Right ventricle myocardium inferior (tissue), 1 donor: ENCODE results near the gene CSAD. TPM values are rescaled to one million over a fixed set of nuclear protein-coding genes. Genes with fewer than 3 reads are reported as not detected.
A peak's percentile ranks its signal among the peaks of the same experiment; 100 is the strongest.
"Not testable (repeated sequence)": the region's sequence is repeated elsewhere in the genome, so short reads cannot be mapped to it uniquely, and the experiment has no call there.

Experiments
- ATAC-seq: fragments of 200-7000 bp; cut with Tn5 transposase; one replicate; pipeline ENCODE4 v1.9.1; 2020; ENCODE audit warnings: mild to moderate bottlenecking, moderate library complexity
- DNase-seq: peaks from one replicate; pipeline ENCODE4 v3.0.0; 2021; ENCODE audit errors: missing footprints
- intact Hi-C: fragments of 100-400 bp; cut with DNase I; formaldehyde crosslinking; loops from one replicate; pipeline ENCODE4 v1.11.0; 2022
- total RNA-seq: library from RNA; stranded (reverse); fragmentation: NEBNext Ultra II Directional; extraction: Animal tissue kit (Norgen Biotek cat#: 25700); gene quantifications from one replicate; pipeline ENCODE4 v1.2.1, GENCODE V29; 2021
- donor health status: DM: no; HTN: yes; CAD: no; lungs with severe emphysema.

Gene CSAD
- total RNA-seq, 1 donor from 2014 or later = 10.8 TPM

DNA sequence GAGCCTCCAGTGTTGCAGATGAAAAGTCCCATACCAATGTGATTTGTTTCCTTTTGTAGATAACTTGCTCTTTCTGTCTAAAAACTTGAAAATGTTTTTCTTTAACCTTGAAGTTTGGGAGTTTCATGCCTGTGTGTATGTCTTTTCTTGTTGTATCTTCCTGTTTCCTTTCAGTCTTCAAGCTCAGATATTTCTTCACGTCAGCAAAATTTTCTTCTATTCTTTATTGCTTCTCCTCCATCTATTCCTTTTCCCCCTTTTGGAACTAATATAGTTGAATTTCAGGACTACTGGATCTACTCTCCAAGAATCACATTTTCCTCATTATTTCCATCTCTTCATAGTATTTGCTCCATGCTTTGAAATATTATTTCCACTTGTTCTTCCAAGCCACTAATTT lies 53.6 kb downstream of the CSAD start:
- intact Hi-C loops = no loop called here
- DNase-seq = no peak
- no peak for ATAC-seq

DNA sequence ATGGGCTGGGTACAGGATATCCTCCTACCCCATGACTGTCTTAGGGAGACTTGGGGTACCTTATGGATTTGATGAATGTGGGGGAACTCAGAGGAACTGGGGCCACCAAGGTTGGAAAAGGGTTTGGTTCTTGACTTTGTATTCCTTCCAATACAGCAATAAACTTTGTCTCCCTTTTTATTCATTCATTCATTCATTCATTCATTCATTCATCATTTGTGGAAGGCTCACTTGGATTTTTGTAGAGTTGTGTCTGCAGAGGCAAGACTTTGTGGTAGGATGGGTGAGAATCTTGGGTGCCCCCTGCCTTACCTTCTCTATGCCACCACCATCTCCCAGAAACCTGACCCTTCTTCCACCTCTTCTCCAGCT lies 56.4 kb downstream of the CSAD start:
- no peak for ATAC-seq
- no peak for DNase-seq
- intact Hi-C loops = no loop called here

DNA sequence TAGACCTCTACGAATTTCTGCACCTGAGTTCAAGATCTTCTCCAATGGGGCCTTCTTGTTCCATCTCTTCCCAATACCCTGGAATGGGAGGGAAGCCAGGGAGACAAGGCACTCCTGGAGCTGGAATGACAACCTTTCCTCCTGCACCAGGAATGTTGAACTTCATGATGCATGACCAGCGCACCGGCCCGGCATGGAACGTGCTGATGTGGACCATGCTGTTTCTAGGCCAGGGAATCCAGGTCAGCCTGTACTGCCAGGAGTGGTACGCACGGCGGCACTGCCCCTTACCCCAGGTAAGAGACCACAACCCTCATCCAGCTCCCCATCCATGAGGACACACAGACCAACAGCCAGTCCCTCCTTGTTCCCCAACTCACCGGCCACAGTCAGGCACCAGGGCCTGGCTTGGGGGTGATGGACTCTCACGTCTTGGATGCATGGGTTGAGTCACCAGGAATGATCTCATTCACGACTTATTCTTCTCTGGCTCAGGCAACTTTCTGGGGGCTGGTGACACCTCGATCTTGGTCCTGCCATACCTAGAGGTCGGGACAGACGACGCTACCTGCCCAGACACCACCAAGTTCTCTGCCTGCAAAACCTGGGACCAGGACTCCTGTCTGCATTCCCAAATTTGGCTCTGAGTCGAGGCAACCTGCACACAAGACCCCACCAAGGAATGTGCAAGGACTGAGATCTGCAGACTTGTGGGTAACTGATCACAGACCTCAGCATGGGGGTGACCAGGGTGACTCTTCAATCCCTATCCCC lies 57.0 kb downstream of the CSAD start:
- ATAC-seq (no peak), DNase-seq (no peak)
- intact Hi-C loops = no loop called here

DNA sequence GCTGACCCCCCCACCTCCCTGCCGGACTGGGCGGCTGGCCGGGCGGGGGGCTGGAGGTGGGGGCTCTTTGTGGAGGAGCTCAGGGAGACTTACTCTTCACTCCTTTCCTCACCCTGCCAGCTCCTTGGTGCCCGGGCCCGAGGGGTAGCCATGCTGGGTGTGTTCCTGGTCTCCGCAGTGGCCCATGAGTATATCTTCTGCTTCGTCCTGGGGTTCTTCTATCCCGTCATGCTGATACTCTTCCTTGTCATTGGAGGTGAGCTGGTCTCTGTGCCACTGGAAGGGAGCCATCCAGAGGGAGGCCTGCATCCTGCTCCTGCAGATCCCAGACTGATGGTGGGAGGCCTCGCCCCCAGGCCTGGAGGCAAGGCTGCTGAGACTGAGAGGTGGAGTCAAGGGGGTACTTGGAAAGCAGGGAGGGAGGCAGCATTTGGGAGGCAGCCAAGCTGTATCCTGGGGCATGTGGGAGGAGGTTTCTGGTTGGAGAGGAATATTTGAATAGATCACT lies 57.7 kb downstream of the CSAD start:
- no peak for DNase-seq
- intact Hi-C loops = no loop called here
- no peak for ATAC-seq

DNA sequence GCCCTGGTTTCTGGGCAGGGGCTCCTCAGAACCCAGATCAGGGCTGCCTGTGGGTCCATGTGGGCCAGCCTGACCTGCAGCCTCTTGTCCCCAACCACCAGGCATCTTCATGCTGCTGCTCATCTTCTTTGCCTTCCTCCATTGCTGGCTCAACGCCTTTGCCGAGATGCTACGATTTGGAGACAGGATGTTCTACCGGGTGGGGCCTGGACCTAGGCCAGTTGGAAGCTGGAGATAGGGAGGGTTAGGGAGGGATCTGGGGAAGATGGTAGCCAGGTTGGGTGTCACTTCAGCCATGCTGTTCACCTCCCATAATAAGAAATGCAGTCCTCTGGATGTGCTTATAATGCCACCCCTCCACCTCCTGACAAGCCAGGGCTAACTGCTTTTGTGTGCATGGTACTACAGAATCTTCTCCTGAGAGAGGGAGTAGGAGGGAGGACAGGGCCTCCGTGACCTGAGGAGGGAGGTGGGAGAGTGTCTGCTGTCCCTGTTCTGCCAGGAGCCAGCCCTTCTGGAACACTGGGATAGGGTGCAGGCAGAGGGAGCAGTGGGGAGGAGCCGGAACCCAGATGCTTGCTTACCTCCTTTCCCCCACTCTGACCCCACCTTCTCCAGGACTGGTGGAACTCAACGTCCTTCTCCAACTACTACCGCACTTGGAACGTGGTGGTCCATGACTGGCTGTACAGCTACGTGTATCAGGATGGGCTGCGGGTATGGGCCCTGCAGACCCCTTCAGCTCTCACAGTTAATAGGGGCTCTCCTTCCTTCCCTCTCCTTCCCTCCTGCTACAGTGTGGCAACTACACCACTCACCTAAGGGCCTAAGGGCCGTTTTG lies 59.8 kb downstream of the CSAD start:
- intact Hi-C loops = no loop called here
- DNase-seq (no peak), ATAC-seq (no peak)

DNA sequence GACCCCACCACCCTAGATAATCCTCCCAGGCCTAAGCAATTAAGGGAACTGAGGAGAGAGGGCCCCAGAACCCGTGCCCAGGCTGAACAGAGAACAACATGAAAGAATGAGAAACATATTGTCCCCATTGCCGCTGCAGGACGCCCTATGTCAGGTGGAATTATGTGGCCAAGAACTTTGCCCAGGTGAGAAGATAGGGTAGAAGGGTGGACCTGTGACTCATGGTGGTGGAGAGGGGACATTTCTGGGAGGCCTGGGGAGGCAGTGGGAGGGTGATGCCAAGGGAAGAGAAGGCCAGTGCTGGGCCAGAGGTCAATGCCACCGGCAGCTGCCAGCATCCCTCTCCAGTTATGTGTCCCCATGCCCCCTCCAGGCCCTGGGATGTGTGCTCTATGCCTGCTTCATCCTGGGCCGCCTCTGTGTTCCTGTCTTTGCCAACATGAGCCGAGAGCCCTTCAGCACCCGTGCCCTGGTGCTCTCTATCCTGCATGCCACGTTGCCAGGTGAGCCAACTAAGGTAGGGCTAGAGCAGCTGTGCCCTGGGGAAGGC lies 61.9 kb downstream of the CSAD start:
- ATAC-seq = no peak
- DNase-seq = no peak
- intact Hi-C loops = no loop called here

DNA sequence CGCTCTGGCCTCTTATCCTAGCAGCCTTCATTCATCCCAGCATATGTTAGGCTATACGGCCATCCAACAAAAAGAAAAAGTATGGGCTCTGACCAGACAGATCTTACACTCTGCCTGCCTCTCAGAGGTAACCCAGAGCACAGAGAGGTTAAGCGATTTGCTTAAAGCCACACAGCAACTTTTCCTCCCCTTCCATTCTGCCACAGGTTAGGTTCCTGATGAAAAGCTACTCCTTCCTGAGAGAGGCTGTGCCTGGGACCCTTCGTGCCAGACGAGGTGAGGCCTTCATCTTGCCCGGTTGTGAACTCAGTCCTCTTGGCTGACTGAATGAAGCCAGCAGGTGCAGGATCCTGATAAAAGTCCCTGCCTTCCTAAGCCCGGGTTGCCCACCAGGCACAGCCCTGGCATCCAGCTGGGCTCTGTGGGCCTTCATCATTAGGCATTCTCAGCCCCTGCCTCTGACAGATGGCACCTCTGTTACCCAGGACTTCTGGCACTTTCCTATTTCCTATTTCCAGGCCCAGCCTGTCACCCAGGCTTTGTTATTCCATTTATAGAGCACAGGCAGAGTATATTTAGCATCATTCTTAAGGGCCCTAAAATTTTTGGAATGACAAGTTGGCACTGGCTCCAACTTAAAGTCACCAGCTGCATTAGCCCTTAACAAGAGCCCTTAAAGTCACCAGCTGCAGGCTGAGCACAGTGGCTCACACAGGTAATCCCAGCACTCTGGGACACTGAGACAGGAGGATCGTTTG lies 64.7 kb downstream of the CSAD start:
- intact Hi-C loops = no loop called here
- ATAC-seq (peak; percentile 88), DNase-seq (no peak)

DNA sequence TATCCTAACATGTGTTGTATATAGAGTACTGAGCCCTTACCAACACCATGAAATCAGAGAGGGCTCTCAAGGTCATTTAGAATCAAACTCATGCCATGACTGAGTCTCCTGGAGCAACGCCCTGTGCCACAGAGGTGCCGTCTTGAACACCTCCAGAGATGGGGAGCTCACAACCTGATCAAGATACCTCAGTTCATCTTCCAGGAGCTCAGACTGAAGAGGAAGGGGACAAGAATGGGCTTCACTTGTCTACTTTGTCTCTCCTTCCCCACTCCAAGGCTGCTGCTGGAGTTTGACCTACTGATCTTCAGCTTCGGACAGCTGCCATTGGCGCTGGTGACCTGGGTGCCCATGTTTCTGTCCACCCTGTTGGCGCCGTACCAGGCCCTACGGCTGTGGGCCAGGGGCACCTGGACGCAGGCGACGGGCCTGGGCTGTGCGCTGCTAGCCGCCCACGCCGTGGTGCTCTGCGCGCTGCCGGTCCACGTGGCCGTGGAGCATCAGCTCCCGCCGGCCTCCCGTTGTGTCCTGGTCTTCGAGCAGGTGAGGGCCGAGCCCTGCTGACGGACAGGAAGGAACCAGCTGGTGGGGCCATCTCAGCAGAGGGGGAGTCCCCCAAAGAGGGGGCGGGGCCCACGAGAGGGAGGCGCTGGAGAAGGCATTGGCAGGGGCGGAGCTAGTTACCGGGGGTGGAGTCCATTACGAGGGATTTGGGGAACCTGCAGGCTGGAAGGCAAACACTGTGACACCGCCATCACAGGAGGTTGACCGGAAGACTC lies 65.4 kb downstream of the CSAD start:
- intact Hi-C loops = no loop called here
- DNase-seq (peak; percentile 68), ATAC-seq (no peak)

DNA sequence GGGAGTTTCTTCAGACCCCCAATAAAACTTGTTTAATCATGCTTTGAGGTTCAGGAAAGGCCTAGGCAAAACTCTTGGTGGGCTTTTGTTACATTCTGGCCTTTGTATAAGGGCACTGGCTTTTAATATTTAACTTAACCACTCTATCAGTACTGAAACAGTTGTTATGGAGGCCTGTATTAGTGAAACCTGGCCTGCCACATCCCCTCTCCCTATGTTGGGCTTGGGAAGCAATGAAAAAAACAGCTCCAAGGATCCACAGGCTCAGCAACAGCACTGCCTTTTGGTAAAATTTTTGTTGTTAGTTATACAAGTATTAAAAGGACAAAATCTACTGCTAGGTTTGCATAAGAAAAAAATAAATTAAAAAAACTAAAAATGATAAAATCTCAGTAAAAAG lies 66.8 kb downstream of the CSAD start:
- ATAC-seq (no peak), DNase-seq (no peak)
- intact Hi-C loops = no loop called here

DNA sequence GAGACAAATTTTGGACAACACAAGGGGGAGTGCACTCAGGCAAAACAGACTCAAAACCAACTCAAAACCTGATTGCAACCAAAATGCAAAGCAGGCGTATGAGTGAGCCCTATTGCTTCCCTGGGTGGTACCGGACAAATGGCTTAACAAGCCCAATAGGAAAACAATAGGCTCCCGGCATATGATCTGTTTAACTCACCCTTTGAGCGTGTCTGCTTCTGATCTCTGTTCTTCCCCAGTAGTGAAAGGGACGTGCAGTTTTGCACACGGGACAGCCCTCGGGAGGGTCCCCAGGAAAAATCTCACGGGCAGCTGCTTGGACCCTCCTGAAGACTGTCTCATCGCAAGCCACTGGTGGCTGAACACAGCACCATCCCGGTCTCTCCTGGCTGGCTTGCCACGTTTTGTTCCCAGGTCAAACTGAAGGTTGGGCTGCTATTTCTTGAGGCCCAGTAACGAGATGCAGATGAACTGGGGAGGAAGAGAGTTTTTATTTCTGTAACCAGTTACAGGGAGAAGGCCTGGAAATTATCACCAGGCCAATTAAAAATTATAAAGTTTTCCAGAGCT lies 67.5 kb downstream of the CSAD start:
- intact Hi-C loops = no loop called here
- ATAC-seq (no peak), DNase-seq (no peak)

DNA sequence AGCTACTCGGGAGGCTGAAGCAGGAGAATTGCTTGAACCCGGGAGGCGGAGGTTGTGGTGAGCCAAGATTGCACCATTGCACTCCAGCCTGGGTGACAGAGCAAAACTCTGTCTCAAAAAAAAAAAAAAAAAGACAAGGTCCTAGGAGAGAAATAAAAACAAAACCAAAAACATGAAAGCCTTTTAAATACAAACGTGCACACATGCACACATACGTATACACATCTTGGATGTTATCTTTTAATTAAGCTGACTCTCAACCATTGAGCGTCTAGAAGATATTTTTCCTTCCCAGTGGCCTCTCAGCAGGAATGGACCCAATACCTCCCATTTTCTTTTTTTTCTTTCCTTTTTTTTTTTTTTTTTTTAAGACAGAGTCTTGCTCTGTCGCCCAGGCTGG lies 68.3 kb downstream of the CSAD start:
- ATAC-seq, intact Hi-C loops, DNase-seq: not testable (repeated sequence)

Other genes starting within 250 kb of the CSAD start
- 6.6 TPM for gene KRT18, start 231.8 kb downstream of the CSAD start, total RNA-seq
- gene EIF4B, start 174.5 kb downstream of the CSAD start, total RNA-seq = 416 TPM
- 122 TPM for gene TNS2, start 130.9 kb downstream of the CSAD start, total RNA-seq
- gene SPRYD3, start 101.5 kb downstream of the CSAD start, total RNA-seq = 41.0 TPM
- 54.3 TPM for gene IGFBP6, start 83.3 kb downstream of the CSAD start, total RNA-seq
- gene SOAT2, start 77.4 kb downstream of the CSAD start, total RNA-seq = not detected
- gene ZNF740, start 203 bp downstream of the CSAD start, total RNA-seq = 31.5 TPM
- gene ITGB7, start 26.3 kb upstream of the CSAD start, total RNA-seq = 0.76 TPM
- 18.2 TPM for gene RARG, start 51.3 kb upstream of the CSAD start, total RNA-seq
- 0.97 TPM for gene ESPL1, start 87.4 kb upstream of the CSAD start, total RNA-seq
- gene PFDN5, start 114.6 kb upstream of the CSAD start, total RNA-seq = 392 TPM
- gene MYG1, start 118.8 kb upstream of the CSAD start, total RNA-seq = 38.5 TPM
- 38.5 TPM for gene AAAS, start 140.7 kb upstream of the CSAD start, total RNA-seq
- gene SP7, start 155.4 kb upstream of the CSAD start, total RNA-seq = not detected
- gene SP1, start 199.3 kb upstream of the CSAD start, total RNA-seq = 31.3 TPM
- gene AMHR2, start 242.9 kb upstream of the CSAD start, total RNA-seq = not detected